Right lung (tissue), 5 donors: ENCODE measurements around the gene ITGA2B. TPM values are rescaled to one million over a fixed set of nuclear protein-coding genes. Genes with fewer than 3 reads are reported as not detected.
"Not testable (repeated sequence)": the region's sequence is repeated elsewhere in the genome, so short reads cannot be mapped to it uniquely, and the experiment has no call there.

Experiments
- DNase-seq, 2 donors: peaks; one replicate each; pipeline ENCODE4 v3.0.0-alpha.2; 2013
- polyA plus RNA-seq, 5 donors: library from polyadenylated mRNA; unstranded; fragments of 120-200 nt; gene quantifications; one replicate each; pipeline versions ENCODE4 v1.2.1 to v1.2.3, GENCODE V29; 2013; ENCODE audit warnings: inconsistent platforms in 1 of 5, low replicate concordance in 1 of 5; ENCODE audit not compliant: insufficient read length in 5 of 5, insufficient read depth in 1 of 5

Gene ITGA2B
- polyA plus RNA-seq, 5 donors, result 6.4 to 8.2 (median 6.7) TPM

DNA sequence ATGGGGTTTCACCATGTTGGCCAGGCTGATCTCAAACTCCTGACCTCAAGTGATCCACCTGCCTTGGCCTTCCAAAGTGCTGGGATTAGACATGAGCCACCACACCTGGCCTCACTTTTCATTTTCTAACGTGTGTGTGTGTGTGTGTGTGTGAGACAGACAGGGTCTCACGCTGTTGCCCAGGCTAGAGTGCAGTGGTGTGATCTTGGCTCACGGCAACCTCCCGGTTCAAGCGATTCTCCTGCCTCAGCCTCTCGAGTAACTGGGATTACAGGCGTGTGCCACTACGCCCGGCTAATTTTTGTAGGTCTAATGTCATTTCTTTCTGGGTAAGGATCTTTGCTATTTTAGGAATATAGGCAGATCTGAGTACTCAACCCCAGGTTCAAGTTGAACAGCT is 4.7 kb upstream of the ITGA2B start:
- not testable (repeated sequence) for DNase-seq

DNA sequence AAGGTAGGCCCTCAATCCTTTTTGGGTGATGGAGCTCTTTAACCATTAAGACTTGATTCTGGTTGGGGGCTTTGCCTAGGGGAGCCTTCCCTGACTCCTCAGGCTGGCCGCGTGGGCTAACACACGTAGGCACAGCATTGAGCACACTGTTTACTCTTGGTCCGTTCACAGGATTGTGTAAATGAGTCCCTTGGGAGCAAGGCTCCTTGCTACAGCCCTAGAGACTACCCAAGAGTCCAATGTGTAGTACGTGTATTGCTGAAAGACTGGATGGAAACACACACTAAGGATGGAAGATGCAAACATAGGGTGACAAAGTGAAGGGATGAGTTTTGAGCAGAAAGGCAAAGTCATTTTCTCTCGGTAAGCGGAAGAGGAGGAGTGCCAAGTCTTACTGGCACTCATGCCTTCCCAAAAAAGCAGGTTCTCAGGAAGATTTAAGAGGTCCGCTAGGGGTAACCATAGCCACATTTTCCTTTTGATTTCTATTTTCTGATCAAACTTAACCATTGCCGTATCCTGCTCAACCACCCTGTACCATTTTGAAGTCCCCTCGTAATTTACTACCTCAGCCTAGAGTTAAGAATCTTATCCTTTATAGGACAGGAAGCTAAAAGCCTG is 911 bp upstream of the ITGA2B start:
- DNase-seq, result no peak

DNA sequence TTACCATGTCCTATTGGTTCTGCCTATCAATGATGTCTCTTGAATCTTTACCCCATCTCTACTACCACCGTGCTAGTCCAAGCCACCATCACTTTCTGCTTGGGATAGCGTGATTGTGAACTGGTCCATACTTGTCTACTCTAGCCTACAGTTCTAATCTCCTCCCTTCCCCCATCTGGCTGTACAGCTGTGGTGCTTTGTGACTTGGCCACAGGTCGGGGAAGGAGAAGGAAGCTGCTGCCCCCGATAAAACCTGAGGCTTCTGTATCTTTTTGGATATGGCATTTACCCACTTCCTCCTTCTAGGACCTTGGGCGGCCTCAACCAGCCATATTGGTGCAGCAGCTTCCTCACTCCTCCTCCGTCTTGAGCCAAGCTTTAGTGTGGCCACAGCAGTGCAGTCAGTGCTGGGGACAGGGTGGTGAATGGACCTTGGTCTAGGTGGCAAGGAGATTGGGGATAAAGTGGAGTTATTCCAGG is 314 bp upstream of the ITGA2B start:
- DNase-seq, result no peak

DNA sequence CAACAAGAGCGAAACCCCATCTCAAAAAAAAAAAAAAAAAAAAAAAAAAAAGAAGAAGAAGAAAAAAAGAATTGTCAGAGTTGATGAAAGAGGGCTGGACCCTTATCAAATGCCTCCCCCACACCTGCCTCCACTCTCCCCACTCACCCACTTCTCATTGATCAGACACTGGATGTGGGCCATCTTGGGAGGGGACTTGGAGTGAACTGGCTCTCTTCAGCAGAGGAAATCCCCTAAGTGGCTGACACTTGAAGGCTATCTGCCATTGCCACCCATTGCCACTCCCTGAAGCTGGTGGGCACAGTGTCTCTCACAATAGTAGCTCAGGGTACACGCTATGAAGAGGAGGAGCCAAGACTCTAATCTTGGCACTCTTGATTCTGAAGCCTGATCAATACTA is 1.6 kb downstream of the ITGA2B start:
- DNase-seq, result no peak

DNA sequence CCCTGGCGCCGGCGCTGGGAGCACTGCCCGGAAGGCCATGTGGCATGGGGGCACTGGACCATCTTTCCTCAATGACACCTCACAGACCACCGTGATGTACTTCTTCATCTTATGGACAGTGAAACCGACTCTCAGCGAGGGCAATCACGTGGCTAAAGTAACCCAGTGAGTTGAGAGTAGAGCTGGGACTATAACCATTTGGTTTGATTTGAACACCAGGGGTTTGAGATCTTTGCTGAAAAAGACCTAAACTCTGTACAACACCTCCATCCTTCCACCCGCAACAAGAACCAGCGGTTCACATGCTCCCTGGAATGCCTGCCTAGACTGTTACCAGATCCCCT is 3.3 kb downstream of the ITGA2B start:
- DNase-seq, result no peak

DNA sequence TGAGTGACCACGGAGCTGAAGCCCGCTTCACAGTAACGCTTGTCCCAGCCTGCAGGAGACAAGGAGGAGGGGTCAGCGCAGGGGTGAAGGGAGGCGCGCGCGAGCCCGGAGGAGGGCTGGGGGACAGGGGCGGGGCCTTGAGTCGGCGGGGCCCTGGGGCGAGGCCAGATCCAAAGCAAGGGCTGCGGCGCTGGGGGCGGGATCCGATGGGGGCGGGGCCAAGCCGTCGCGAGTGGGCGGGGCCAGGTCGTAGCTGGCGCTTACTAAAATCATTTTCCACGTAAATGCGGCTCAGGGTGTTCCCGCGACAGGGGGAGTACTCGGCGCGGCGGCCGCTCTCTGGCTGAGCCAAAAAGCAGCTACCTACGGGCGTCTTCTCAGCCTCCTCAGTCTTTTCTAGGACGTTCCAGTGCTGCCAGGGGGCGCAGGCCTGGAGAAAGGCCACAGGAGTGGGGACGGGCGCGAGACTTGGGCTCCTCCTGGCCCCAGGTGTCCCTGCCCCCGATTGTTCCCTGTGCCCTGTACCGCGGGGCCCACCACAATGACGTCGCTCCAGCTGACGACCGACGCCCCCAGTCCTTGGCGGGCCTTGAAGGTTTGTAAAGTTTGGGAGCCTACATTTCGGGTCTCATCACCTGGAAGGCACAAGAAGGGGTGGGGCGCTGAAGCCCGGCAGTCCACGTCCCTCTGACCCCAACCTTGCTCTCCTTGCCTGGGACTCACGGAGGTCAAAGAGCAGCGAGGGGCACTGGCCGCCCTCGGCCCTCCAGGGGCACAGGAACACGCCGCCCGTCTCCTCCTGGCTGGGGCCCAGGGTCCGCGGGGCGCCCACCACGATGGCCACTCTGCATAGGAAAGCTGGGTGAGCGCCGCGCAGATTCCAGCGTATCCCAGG is 3.9 kb downstream of the ITGA2B start:
- peak; percentile 78 to 80 for DNase-seq

DNA sequence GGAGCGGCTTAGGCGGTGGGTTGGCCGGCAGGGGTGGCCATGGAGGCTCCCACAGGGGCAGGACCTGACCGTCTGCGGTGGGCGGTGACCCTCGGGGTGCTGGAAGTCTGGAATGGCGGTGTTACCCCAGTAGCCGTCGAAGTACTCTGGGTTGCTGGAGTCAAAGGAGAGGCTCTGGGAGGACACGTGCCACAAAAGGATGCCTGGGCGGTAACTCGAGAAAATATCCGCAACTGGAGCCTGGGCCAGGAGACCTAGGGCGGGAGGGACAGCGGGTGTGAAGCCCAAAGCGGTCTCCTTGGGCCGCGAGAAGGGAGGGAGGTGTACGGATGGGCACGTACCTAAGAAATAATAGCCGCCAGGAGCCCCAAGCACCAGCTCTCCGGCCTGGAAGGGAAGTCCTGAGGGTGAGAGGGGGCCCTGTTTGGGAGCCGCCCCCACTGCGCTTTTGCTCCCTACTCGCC is 4.6 kb downstream of the ITGA2B start:
- no peak for DNase-seq

DNA sequence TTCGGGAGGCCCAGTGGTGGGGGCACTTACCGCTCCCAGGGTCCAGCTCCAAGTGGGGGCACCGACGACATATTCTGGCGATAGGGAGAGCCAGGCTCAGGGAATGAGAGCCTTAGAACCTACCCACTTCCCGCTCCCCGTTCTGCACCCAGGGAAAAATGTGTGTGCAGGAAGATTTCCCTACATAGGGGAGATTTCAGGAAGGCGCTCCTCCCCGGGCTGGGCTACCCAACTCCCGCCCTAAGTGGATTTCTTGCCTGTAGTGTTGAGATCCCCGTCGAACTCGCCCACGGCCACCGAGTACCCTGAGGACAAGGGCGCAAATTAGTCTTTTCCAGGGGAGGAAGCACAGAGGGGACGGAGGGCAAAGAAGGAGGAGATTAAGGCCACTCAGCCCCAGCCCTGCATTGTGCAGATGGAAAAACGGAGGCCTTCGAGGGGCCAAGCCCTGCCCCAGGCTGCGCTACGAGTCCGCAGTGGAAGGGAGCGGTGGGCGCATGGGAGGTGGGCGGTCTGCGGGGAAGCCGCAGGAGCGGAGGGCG is 5.1 kb downstream of the ITGA2B start:
- DNase-seq, result no peak

DNA sequence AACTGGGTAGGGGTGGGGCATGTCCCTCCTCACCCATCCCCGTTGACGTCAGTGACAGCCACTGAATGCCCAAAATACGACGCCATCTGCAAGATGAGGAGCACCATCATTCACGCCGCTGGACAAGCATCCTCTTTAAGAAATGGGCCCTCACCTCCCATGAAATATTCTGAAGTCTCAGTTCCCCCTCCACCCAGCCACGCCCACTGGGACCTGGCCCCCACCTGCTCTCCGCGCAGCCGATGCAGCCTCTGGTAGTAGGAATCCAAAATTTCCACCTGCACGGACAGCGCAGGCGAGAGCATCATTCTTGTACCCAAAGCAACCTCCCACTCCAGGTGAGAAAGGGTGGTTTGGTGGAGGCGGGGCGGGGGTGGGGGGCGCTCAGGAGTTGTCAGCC is 5.6 kb downstream of the ITGA2B start:
- DNase-seq, result no peak

DNA sequence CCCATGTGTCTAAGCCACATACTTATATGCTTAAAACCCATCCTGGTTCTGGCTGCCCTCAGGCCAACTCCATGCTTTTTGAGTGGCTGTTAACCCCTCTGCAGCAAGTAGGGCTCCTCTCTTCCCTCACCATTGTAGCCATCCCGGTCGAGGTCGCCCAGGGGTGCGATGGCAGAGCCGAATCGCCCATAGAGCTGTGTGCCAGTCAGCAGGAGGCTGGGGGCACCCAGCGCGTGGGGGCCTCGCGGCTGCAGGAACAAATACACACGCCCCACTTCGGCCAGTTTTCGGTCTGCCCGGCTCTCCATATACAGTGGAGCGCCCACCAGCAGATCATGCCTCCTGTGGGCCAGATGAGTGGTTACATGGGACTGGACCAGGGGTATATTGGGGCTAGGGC is 6.1 kb downstream of the ITGA2B start:
- no peak for DNase-seq

DNA sequence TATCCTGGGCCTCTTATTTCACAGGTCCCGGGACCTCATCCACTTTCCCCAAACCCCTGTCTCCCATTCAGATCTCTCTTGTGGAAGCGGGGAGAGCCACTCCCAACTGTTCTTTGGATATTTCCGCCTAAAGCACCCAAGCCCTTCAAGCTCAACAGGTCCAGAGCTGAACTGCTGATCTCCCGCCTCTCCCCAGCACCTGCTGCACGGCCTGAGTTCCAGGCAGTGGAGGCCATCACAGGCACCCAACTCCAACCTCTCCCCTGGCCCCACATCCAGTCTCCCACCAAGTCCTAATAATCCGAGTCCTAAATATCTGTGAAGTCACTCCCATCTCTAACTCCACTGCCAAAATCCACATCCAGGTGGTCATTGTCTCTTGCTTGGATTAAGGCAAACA is 6.5 kb downstream of the ITGA2B start:
- no peak for DNase-seq

DNA sequence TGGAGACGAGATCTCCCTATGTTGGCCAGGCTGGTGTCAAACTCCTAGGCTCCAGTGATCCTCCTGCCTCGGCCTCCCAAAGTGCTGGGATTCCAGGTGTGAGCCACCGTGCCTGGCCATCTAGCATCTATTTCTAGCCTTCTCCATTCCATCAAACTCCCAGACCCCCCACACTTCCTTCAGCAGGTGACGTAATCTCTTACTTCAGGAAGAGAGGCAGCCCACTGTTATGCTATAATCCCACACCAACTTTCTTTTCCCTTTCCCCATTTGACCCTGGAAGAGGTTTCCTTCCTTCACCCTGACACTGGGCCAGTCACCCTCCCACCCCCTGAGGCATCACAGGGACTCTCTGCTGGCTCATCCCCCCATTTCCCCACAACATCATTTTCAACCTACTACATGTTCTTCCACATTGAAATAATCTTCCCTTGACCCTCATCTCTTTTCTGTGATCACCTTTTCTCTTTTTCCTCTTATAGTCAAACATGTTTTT is 7.6 kb downstream of the ITGA2B start:
- DNase-seq, result no peak

DNA sequence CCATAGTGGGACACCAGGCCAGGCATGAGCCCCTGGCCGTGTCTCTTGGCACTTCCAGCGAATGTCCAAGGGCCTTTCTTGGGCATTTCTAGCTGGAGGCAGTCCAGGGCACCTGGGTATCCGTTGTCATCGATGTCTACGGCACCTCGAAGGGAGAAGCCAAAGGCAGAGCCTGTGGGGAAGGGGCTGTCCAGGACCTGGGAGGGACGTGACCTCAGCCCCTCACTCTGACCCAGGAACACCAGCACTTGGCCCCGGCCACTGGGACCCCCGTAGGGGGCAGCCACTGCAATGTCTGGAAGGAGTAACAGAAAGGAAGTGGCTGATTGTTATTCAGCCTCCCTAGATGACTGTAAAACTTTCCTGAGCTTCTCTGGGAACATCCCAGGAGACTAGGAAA is 8.7 kb downstream of the ITGA2B start:
- DNase-seq, result no peak

DNA sequence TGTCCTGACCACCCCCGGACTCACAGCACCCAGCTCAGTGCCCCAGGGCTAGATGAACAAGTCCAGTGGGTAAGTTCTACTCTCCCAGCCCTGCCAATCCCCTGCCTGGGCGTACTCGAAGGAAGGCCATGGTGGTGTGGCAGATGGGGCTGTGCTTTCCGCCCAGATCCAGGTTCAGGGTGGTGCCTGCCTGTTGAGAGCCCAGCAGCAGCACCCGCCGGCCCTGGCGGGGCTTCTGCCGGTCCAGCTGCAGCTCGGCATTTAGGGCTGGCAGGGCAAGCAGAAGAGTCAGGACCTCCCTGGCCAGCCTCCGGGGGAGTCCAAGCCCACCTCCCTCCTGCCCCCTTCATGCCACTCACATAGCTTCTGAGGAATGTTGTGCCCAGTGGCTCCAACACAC is 9.6 kb downstream of the ITGA2B start:
- DNase-seq, result no peak

DNA sequence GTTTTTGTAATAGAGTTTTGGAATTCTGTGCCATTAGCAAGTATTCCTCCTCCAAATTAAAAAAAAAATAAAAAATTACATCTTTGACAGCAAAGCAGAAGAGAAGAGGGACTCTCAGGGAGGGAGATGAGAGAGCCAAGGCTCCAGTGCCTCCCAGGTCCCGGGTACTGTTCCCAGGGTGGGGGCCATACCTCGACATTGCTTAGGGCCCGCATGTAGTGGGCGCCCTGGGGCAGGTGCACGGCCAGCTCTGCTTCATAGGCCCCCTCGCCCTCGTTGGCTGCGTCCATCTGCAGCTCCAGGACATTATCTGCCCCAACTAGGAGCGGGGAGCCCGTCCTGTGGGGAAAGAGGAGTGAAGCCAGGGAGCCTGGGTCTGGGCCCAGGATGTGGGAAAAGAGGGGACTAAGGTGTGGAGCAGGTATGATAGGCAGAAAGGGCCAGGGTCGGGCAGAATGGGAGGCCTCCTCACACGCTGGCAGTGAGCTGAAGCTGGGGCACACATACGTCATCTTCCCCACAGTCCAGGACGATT is 11.2 kb downstream of the ITGA2B start:
- DNase-seq, result no peak

DNA sequence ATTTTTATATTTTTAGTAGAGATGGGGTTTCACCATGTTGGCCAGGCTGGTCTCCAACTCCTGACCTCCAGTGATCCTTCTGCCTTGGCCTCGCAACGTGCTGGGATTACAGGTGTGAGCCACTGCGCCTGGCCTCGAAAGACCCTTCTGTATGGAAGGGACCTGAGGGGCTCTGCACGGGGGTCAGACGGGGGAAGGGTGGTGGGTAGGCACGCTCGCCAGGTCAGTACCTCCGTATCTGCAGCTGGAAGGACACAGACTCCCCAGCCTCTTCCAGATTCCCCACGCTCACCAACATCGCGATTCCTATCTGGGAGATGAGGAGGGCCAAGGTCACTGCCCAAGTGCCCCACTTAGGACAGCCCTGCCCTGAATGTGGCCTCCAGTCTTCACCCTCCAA is 12.7 kb downstream of the ITGA2B start:
- no peak for DNase-seq

DNA sequence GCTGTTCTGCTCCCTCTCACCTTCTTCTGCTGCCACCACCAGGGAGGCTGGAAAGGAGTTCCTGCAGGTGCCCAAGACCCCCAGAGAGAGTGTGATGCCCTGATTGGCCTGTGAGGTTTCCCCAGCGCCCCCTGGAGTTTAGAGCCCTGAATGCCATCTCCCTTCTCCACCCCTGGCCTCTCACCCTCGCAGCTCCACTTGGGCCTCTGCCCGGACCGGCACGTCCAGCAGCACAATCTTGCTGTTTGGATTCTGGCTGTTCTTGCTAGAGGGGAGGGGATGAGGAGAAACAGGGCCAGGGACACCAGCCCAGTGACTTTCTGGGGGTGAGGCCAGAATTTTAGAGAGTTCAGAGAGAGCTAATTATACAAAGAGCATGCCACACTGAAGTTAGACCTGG is 13.3 kb downstream of the ITGA2B start:
- peak; percentile 52 to 64 for DNase-seq

DNA sequence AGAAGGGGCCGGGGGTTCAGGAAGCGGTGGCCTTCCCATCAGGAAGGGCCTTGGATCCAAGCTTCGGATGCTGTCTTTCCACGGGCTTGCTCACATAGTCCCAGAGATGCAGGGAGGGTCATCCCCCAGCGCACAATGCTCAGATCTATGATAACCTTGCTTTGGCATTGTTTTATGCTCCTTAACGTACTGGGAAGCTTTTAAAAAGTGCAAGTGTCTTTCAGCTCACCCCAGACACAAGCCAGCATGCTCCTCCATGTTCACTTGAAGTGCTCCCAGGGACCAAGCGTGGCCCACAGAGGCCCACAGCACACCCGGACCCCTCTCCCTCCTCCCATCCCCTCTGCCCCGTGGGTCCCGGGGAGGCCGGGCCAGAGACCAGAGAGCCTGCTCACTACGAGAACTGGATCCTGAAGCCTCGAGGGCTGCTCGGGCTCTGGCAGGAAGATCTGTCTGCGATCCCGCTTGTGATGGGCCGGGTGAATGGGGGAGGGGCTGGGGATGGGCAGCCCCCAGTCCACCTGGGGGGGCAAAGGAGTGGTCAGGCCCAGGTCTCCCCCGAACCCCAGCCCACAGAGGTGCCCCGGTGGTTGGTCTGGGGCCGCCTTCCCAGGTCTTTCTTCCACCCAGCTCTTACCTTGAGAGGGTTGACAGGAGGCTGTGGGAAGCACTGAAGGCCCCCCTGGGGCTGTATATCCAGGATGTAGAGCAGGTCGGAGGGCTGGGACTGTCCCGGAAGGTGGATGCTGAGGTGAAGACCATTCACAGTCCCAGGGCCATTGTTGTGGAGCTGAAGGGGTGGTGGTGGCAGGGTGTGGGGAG is 14.0 kb downstream of the ITGA2B start:
- DNase-seq, result no peak

DNA sequence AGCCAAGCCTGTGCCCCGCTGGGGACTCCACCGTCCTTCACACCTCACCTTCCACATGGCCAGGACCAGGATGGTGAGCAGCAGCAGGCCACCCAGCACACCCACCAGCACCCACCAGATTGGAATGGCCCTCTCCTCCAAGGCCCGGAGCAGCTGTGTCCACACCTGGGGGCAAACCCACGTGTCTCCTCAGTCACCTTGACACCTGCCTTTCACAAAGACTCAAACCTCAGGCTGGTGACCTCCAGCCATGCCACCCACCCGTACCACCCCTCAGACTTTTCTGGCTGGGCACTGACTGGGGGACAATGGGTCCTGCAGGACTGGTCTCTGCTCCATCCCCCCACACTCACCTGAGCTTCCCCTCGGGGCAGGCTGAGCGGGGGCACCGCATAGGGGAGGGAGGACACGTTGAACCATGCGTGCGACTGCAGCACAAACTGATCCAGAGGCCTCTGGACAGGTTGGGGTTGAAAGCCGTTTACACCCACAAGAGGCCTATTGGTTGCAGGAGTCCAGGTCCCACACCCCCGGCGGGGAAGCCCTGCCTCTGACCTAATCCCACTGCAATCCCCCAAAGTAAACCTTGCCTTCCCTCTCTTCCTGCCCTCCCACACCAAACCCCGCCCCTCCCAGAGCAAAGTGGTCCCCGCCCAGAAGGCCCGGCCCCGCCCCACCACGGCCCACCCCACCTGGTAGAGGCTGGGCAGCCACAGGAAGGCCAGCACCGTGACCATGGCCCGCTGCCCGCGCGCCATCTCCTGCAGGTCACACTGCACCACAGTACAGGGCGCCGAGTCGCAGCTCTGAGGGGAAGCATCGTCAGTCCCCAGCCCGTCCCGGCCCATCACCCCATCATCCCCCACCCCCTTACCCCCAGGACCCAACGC is 14.9 kb downstream of the ITGA2B start:
- DNase-seq, result no peak

DNA sequence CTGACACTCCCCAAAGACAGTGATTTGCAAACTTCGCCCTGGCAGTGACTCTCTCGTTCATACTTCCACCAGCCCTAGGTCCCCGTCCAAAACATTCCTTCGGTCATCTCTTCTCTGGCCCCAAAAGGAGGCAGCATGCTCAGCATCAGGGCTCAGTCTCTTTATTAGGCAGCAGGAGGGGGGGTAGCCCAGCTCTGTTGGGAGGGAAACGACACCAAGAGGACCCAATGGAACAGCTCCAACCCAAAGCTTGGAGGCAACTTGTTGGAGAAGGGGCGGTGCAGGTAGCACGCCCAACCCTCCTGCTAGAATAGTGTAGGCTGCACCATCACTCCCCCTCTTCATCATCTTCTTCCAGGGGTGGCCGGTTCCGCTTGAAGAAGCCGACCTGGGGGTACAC is 17.4 kb downstream of the ITGA2B start:
- DNase-seq, result no peak
